Transverse colon (tissue), 4 donors: ENCODE results near the gene HSPA12A. TPM values are rescaled to one million over a fixed set of nuclear protein-coding genes. Genes with fewer than 3 reads are reported as not detected.

ENCODE experiments used
- DNase-seq: peaks from one replicate; pipeline ENCODE4 v3.0.0-alpha.2; 2019
- H3K27ac ChIP-seq, 4 donors: fragments of 200-600 bp; sonication (generic); 2 replicates each; pipeline ENCODE4 v1.5.1; 2016 to 2018; ENCODE audit warnings: inconsistent platforms in 4 of 4
- H3K27me3 ChIP-seq: fragments of 200-600 bp; sonication (generic); 2 replicates; pipeline ENCODE4 v1.5.1; 2017; ENCODE audit warnings: inconsistent platforms
- H3K36me3 ChIP-seq, 4 donors: fragments of 200-600 bp; sonication (generic); 2 replicates each; pipeline ENCODE4 v1.5.1; 2017 to 2019; ENCODE audit warnings: inconsistent platforms in 4 of 4
- H3K4me1 ChIP-seq, 4 donors: fragments of 200-600 bp; sonication (generic); 2 replicates each; pipeline ENCODE4 v1.5.1; 2017 to 2020; ENCODE audit warnings: inconsistent platforms in 4 of 4
- H3K4me3 ChIP-seq, 4 donors: fragments of 200-600 bp; sonication (generic); 1 replicate in 1 of 4; 2 replicates in 3 of 4; pipeline versions ENCODE4 v1.5.1 to v1.6.1; 2017 to 2019; ENCODE audit warnings: inconsistent platforms in 4 of 4
- H3K9me3 ChIP-seq, 2 donors: fragments of 200-600 bp; sonication (generic); 2 replicates each; pipeline ENCODE4 v1.5.1; 2017 to 2019; ENCODE audit warnings: inconsistent platforms in 2 of 2
- EP300 ChIP-seq: sonication (generic); formaldehyde crosslinking; IDR thresholded peaks from one replicate; pipeline ENCODE4 v1.6.1; 2017; ENCODE audit warnings: antibody characterized with exemption, low read depth
- POLR2A ChIP-seq: fragments of 450-650 bp; IDR thresholded peaks from one replicate; pipeline ENCODE4 v1.6.1; 2016; ENCODE audit warnings: antibody characterized with exemption, mild to moderate bottlenecking, moderate library complexity
- POLR2AphosphoS5 ChIP-seq, 3 donors: sonication (generic); formaldehyde crosslinking; IDR thresholded peaks; one replicate each; pipeline ENCODE4 v1.6.1; 2016; ENCODE audit warnings: antibody characterized with exemption in 3 of 3
- WGBS, 2 donors: methylation state at CpG; one replicate each; pipeline ENCODE4 v1.1.5; 2018; ENCODE audit warnings: low coverage in 1 of 2; 5-methylcytosine and 5-hydroxymethylcytosine counted together
- in situ Hi-C, 4 donors: fragments of 200-750 bp; cut with MboI; loops; one replicate each; pipeline versions ENCODE4 v1.15.0 to v1.15.1; 2017; ENCODE audit warnings: low sequenced_read_pairs in 3 of 4, low pct_ligation_motif_present in 1 of 4, low pct_unique_long_range_greater_than_20kb in 1 of 4
- intact Hi-C: fragments of 100-400 bp; cut with DNase I; formaldehyde crosslinking; loops from one replicate; pipeline ENCODE4 v1.15.1; 2023; ENCODE audit warnings: low total_unique reads
- total RNA-seq, 4 donors: library from RNA; depleted of rRNA; stranded (reverse); fragments of >200 nt; gene quantifications; one replicate each; pipeline ENCODE4 v1.1.0, GENCODE V29; 2016
- TF ChIP-seq, protein P1 (sequence below), 5 experiments: fragments of 200-600 bp in 3 of 5; fragments of 450-650 bp in 2 of 5; sonication (generic) in 3 of 5; IDR thresholded peaks; 1 replicate in 2 of 5; 2 replicates in 3 of 5; pipeline ENCODE4 v1.5.1; 2016 to 2017; ENCODE audit warnings: antibody characterized with exemption in 5 of 5, inconsistent platforms in 3 of 5, mild to moderate bottlenecking in 2 of 5, moderate library complexity in 1 of 5

The HSPA12A gene
- total RNA-seq, 4 donors from 2014 or later = 6.4 to 52.3 (median 9.5) TPM

DNA sequence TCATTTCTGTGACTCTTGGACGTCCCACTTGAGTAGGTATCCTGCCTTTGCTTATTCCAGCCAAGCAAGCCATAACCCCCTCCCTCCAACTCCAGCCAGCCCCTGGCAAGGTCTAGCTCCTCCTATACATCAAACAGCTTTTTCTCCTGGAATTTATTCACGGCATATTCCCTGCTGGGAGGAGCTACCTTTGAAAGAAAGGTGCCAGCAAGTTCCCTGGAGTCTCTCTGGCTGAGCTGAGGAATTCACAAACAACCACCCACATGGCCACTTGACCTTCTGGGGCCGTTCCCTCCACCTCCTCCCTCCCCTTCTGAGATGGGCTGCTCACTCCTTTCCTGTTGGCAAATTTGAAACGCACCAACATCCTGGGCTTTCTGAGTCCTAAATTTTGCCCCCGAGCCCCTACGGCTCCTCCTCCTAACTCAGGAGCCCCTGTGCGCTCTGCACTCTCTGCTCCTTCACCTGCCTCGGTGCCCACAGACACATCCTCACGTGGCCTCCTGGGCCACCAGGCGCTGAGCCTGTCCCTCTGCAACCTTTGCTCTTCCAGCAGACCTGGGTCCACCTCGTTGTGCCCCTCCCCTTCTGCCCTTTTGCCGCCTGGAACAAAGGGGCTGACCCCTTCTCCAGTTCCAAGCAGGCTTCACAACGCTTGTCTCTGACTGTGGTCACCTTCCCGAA, 48.0 kb downstream of the HSPA12A start:
- Histone ChIP-seq H3K9me3 (no peaks in the 10 kb centered on the region), H3K27ac (no peak overlapping the region), H3K4me1 (peaks cover 0 to 5% (median 0%) of the 10 kb centered on the region in 4 donors), H3K27me3 (no peaks in the 10 kb centered on the region), H3K36me3 (no peaks in the 10 kb centered on the region), H3K4me3 (no peak overlapping the region)
- DNase-seq = no peak
- in situ Hi-C loops = loop anchor here in 1 of 4 donors (25.0 kb wide), 1 partner anchor 468 kb away; no protein-coding TSS in a partner anchor
- WGBS, 2 donors = 55 to 59% methylated on average over 2 to 14 of the region's 14 CpGs
- intact Hi-C loops = no loop called here
- TF ChIP-seq POLR2A (no peak), POLR2AphosphoS5 (IDR thresholded peaks at IDR 0.05) (no peak), EP300 (no peak)
- TF ChIP-seq, protein P1, sequence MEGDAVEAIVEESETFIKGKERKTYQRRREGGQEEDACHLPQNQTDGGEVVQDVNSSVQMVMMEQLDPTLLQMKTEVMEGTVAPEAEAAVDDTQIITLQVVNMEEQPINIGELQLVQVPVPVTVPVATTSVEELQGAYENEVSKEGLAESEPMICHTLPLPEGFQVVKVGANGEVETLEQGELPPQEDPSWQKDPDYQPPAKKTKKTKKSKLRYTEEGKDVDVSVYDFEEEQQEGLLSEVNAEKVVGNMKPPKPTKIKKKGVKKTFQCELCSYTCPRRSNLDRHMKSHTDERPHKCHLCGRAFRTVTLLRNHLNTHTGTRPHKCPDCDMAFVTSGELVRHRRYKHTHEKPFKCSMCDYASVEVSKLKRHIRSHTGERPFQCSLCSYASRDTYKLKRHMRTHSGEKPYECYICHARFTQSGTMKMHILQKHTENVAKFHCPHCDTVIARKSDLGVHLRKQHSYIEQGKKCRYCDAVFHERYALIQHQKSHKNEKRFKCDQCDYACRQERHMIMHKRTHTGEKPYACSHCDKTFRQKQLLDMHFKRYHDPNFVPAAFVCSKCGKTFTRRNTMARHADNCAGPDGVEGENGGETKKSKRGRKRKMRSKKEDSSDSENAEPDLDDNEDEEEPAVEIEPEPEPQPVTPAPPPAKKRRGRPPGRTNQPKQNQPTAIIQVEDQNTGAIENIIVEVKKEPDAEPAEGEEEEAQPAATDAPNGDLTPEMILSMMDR (IDR thresholded peaks at IDR 0.05) = no peak

DNA sequence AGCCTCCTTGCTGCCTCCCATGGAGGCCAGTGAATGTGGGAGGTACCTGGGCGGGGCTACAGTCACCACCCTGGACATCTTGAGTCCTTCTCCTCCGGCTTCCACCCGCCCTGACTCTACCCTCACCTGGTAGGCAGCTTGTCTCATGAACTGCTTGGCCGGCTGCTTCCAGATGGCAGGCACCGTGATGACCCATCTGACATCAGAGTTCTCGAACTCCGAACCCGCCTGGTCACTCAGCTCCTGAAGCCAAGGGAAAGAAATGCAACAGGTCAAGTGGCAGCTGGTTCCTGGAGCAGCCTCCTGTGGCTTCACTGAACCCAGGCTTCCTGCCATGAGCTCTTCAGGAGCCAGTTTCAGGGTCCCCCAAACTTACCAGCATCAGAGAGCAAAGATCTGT, 50.1 kb downstream of the HSPA12A start:
- H3K36me3 ChIP-seq = no peaks in the 10 kb centered on the region
- DNase-seq = no peak
- in situ Hi-C loops = loop anchor here in 1 of 4 donors (25.0 kb wide), 1 partner anchor 470 kb away; no protein-coding TSS in a partner anchor

DNA sequence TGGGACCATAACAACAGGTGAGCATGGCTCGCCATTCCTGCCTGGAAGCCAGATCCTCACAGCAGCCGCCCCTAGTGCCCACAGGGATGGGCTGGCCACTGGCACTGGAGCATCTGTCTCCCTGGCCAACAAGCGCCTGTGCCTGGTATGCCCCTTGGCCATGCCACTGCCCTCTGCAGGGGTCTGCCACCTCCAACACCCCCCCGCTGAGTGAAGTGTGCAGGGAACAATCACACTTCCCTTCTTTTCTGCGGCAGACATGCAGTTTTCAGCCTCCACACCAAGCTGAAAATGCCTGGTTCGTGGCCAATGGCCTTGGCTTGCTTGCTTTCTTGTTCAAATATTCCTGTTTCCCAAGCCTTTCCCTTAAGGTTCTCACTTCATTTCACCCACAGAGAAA, 50.7 kb downstream of the HSPA12A start:
- TF ChIP-seq POLR2AphosphoS5 (IDR thresholded peaks at IDR 0.05) = no peak
- TF ChIP-seq, protein P1 (IDR thresholded peaks at IDR 0.05) = no peak
- no peak for TF ChIP-seq POLR2A
- TF ChIP-seq EP300 = no peak
- Histone ChIP-seq H3K4me3 (no peak overlapping the region), H3K9me3 (no peaks in the 10 kb centered on the region), H3K4me1 (peaks cover 0 to 12% (median 0%) of the 10 kb centered on the region in 4 donors), H3K27me3 (no peaks in the 10 kb centered on the region), H3K27ac (peak overlapping the region in 1 of 4 donors; percentile 14), H3K36me3 (no peaks in the 10 kb centered on the region)
- no peak for DNase-seq
- intact Hi-C loops (no loop called here), in situ Hi-C loops (loop anchor here in 1 of 4 donors (25.0 kb wide), 1 partner anchor 471 kb away; no protein-coding TSS in a partner anchor)
- WGBS, 2 donors = 40 to 78% methylated on average over 1 to 5 of the region's 6 CpGs

More for the DNA sequence above, 50.1 kb downstream of the HSPA12A start:
- Histone ChIP-seq H3K9me3 (no peaks in the 10 kb centered on the region), H3K4me3 (no peak overlapping the region), H3K27ac (peak overlapping the region in 1 of 4 donors; percentile 43), H3K27me3 (no peaks in the 10 kb centered on the region), H3K4me1 (peaks cover 0 to 12% (median 0%) of the 10 kb centered on the region in 4 donors)
- WGBS, 2 donors = 92% methylated on average over 8 of the region's 8 CpGs; no CpG with 5 or more reads in 1 of the 2 donors
- TF ChIP-seq POLR2A (no peak), EP300 (no peak), POLR2AphosphoS5 (IDR thresholded peaks at IDR 0.05) (no peak)
- TF ChIP-seq, protein P1 (IDR thresholded peaks at IDR 0.05) = no peak
- intact Hi-C loops = no loop called here

DNA sequence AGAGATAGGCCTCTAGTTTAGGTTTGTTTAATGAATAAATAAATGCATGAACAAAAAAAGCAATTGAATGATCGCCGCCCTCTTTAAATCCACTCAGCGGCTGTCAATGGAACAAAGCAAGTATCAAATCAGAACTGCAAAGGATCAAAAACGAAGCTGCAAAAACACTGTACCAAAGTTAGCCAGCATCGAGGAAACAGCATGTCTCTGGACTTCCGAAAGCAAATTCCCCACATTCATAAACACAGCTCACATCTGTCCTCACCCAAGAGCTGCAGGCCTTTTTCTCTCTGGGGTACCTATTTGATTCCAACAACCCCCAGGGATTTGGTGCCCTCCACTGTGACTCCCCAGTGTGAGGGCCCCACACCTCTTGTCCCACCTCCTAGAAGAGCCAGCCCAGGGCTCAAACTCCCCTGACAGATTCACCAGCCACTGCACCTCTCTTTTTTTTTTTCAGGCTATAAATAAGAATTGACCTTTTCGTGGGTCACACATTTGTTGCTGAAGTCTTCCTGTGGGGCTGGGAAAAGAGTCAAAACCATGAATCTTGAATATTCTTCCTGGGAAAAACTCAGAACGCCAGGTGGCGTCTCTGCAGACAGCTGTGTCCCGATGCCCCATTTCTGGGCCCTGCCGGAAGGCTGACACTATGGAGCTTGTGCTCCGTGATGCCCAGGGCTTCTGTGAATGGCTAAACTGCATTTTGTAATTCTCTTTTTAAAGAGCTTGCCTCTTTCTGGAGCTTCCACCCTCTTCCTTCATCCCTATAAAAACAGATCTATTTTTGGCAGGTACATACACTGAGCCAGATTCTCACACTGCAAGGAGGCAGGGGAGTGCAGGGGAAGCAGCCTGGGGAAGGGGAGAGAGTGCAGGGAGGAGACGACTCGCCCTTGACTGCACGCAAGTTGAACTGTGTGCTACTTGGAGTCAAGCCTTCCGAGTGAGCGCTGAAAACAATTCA, 51.7 kb downstream of the HSPA12A start:
- intact Hi-C loops (no loop called here), in situ Hi-C loops (loop anchor here in 1 of 4 donors (25.0 kb wide), 1 partner anchor 472 kb away; no protein-coding TSS in a partner anchor)
- Histone ChIP-seq H3K4me3 (no peak overlapping the region), H3K9me3 (no peaks in the 10 kb centered on the region), H3K36me3 (no peaks in the 10 kb centered on the region), H3K27ac (peak overlapping the region in 1 of 4 donors; percentile 14), H3K4me1 (peaks cover 0 to 12% (median 0%) of the 10 kb centered on the region in 4 donors), H3K27me3 (no peaks in the 10 kb centered on the region)
- TF ChIP-seq POLR2A = no peak
- TF ChIP-seq, protein P1 (IDR thresholded peaks at IDR 0.05) = peak in 3 of 5 experiments; percentile 11 to 19 (median 17)
- no peak for DNase-seq
- WGBS, 2 donors = 57 to 73% methylated on average over 9 to 17 of the region's 17 CpGs
